Activated CD4-positive, alpha-beta T cell treated with anti-CD3 and anti-CD28 coated beads, Interleukin-2, amount 10 ng/mL, durations not matched to agents 7 days and 5 days (primary cell): ENCODE data around the gene C18orf63. TPM values are rescaled to one million over a fixed set of nuclear protein-coding genes. Genes with fewer than 3 reads are reported as not detected.

Experiments
- CTCF ChIA-PET: fragments of 350-600 bp; sonication (Branson Sonifier 250); formaldehyde crosslinking; loops from one replicate; lab custom pipeline; 2021; ENCODE audit warnings: antibody characterized with exemption; lab: Charles Lee
- POLR2A ChIA-PET: fragments of 350-600 bp; sonication (Branson Sonifier 250); formaldehyde crosslinking; loops from one replicate; lab custom pipeline; 2021; ENCODE audit warnings: antibody characterized with exemption; lab: Charles Lee
- DNase-seq: peaks from one replicate; pipeline ENCODE4 v3.0.0-alpha.2; 2020
- H3K27ac Mint-ChIP-seq: one replicate; pipeline ENCODE4 v1.8.0; 2021; ENCODE audit warnings: mild to moderate bottlenecking, moderate library complexity, mixed read lengths
- H3K27me3 Mint-ChIP-seq: one replicate; pipeline ENCODE4 v1.8.0; 2021; ENCODE audit warnings: mixed read lengths
- H3K36me3 Mint-ChIP-seq: one replicate; pipeline ENCODE4 v1.8.0; 2021; ENCODE audit warnings: low read depth, mixed read lengths
- H3K4me1 Mint-ChIP-seq: one replicate; pipeline ENCODE4 v1.8.0; 2021; ENCODE audit warnings: mixed read lengths
- H3K4me3 Mint-ChIP-seq: one replicate; pipeline ENCODE4 v1.8.0; 2021; ENCODE audit warnings: mild to moderate bottlenecking, moderate library complexity, mixed read lengths
- H3K9me3 Mint-ChIP-seq: one replicate; pipeline ENCODE4 v1.8.0; 2021; ENCODE audit warnings: mixed read lengths
- total RNA-seq, 2 experiments: library from RNA; stranded (reverse); gene quantifications; one replicate each; pipeline ENCODE4 v1.2.3, GENCODE V29; 2021

The C18orf63 gene
- total RNA-seq: not detected

GRCh38 chr18:74315464-74316256 is at the start of gene C18orf63:
C18orf63 (plus strand) TSS chr18:74315839; CDS start chr18:74317866, 2,027 bp downstream.
- H3K4me3 Mint-ChIP-seq: no peak within 1 kb of the TSS
- no peak within 1 kb of the TSS for H3K27ac Mint-ChIP-seq
- H3K27me3 Mint-ChIP-seq: peaks cover 13% of the 10 kb centered on the region
- no peaks in the 10 kb centered on the region for H3K36me3 Mint-ChIP-seq
- peaks cover under 1% of the 10 kb centered on the region for H3K4me1 Mint-ChIP-seq
- ChIA-PET CTCF (no interaction called here), POLR2A (no interaction called here)
- DNase-seq: no peak
- H3K9me3 Mint-ChIP-seq: no peaks in the 10 kb centered on the region

DNA sequence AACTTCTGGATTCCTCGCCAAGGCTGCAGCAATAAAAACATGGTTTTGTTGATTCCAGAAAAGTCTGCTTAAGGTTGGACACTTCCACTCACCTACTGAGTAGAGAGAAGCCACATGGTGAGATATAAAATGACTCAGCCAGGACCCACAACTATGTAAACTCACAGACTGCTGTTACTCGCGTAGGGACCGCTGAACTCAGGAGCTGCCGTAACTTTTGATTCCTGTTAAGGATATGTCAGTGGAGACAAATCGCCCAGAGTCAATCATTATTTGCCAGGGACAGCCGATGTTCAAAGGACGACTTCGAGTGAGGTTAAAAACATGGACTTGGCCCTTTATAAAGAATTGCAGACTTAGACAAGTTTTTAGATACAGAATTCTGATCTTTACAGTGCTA is 49.5 kb upstream of the C18orf63 start:
- Mint-ChIP-seq H3K27me3 (no peaks in the 10 kb centered on the region), H3K27ac (no peak overlapping the region), H3K36me3 (no peaks in the 10 kb centered on the region), H3K9me3 (no peaks in the 10 kb centered on the region), H3K4me1 (no peaks in the 10 kb centered on the region), H3K4me3 (no peak overlapping the region)
- no peak for DNase-seq
- POLR2A ChIA-PET: no interaction called here
- CTCF ChIA-PET: interaction anchor here (0.6 kb wide), 1 partner anchor 21 kb away, joined by 3 read pairs; no protein-coding TSS in a partner anchor

DNA sequence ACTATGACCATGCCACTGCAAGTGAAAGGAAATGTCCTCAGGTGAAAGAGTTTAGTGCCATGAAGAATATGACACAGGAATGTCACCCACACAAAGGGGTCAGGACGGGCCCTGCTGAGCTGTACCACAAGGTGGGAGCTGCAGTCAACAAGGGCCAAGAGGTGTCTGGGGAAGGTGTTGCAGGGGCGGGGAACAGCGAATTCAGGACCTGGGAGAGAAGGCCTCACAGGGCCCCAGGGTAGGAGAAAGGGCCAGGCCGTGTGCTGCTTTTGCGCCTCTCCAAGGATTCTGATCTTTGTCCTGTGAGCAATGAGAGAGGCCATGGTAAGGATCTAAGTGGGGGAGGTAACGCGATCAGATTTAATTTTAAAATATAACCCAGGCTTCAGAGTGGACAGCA is 47.5 kb upstream of the C18orf63 start:
- no peaks in the 10 kb centered on the region for H3K36me3 Mint-ChIP-seq
- ChIA-PET POLR2A (no interaction called here), CTCF (no interaction called here)
- H3K27ac Mint-ChIP-seq: no peak overlapping the region
- no peaks in the 10 kb centered on the region for H3K4me1 Mint-ChIP-seq
- H3K27me3 Mint-ChIP-seq: no peaks in the 10 kb centered on the region
- H3K4me3 Mint-ChIP-seq: no peak overlapping the region
- H3K9me3 Mint-ChIP-seq: no peaks in the 10 kb centered on the region
- DNase-seq: no peak

DNA sequence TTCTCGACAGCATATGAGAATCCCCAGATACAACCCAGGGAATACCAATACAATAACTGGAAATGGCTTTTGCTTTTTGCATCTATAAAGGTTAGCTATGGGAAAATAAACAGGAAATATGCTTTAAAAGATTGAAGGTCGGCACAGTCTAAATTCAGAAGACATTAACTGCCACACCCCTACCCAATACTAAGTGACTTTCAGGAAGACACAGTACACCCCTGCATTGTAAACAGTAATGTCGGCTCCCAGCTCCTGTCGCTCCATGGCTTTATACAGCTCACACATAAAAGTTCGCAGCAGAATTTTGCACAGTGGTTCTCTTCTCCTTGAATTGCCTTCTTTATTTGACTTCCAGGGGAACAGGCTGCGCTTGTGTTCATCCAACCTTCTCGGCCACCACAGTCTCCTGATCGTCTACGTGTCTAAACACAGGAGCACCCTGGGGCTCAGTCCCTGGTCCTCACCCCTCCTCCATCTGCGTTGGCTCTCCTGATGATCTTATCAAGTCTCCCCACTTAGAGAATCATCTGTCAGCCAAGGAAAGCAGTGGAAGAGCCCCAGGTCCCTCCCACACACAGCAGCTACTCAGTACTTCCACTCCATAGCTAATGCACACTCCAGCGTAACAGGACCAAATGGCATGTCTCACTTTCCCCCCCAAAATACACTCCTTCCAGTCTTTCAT is 46.6 kb upstream of the C18orf63 start:
- ChIA-PET CTCF (no interaction called here), POLR2A (no interaction called here)
- no peaks in the 10 kb centered on the region for H3K36me3 Mint-ChIP-seq
- H3K27ac Mint-ChIP-seq: no peak overlapping the region
- H3K4me3 Mint-ChIP-seq: no peak overlapping the region
- no peak for DNase-seq
- no peaks in the 10 kb centered on the region for H3K9me3 Mint-ChIP-seq
- H3K27me3 Mint-ChIP-seq: no peaks in the 10 kb centered on the region
- H3K4me1 Mint-ChIP-seq: no peaks in the 10 kb centered on the region

DNA sequence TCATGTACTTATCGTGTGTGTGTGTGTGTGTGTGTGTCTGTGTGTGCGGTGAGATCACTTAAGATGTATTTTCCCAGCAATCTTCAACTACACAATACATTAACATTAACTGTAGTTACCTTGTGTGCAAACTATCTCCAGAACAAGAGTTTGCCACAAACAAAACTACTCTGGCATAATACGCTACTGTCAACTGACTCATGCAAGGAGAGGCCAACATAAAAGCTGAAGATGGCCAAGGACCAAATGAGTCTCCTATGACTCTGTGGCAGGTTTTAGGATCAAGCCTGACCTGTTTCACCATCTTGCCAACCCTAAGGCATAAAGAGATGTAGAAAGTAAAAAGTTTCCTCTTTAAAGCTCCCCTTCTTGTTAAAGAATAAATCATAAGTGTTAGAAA is 44.0 kb upstream of the C18orf63 start:
- no peak overlapping the region for H3K27ac Mint-ChIP-seq
- ChIA-PET POLR2A (no interaction called here), CTCF (no interaction called here)
- H3K9me3 Mint-ChIP-seq: no peaks in the 10 kb centered on the region
- H3K36me3 Mint-ChIP-seq: peaks cover 2% of the 10 kb centered on the region
- DNase-seq: no peak
- no peak overlapping the region for H3K4me3 Mint-ChIP-seq
- no peaks in the 10 kb centered on the region for H3K4me1 Mint-ChIP-seq
- H3K27me3 Mint-ChIP-seq: no peaks in the 10 kb centered on the region

DNA sequence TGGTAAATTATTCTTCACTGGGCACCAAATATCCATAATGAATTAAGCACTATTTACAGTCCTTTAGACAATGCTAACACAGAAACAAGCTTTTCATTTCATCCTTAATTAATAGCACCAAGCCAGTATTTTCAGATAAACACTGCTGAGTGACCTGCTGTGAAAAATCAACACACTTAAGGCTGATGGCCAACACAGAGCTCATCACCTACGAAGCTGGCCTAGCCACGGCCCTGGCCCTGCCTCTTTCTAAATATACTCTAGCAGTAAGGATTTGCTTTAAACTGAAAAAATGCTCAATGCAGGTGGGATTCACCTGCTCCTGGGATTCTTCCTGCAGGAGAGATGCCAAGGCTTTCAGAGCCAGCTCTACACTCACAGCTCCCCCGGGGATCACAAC is 42.2 kb upstream of the C18orf63 start:
- Mint-ChIP-seq H3K9me3 (no peaks in the 10 kb centered on the region), H3K4me1 (no peaks in the 10 kb centered on the region), H3K27ac (no peak overlapping the region), H3K36me3 (peaks cover 2% of the 10 kb centered on the region), H3K4me3 (no peak overlapping the region), H3K27me3 (no peaks in the 10 kb centered on the region)
- DNase-seq: no peak
- POLR2A ChIA-PET: no interaction called here
- CTCF ChIA-PET: interaction anchor here (0.7 to 1.0 kb wide), 2 partner anchors 9 to 161 kb away, joined by 3 read pairs; no protein-coding TSS in a partner anchor

GRCh38 chr18:74274700-74275099 is 40.9 kb upstream of the C18orf63 start:
- ChIA-PET POLR2A (no interaction called here), CTCF (interaction anchor here (1.7 to 1.9 kb wide), 2 partner anchors 10 to 26 kb away, joined by 4 to 9 read pairs; no protein-coding TSS in a partner anchor)
- Mint-ChIP-seq H3K4me1 (no peaks in the 10 kb centered on the region), H3K36me3 (peaks cover 2% of the 10 kb centered on the region), H3K9me3 (no peaks in the 10 kb centered on the region), H3K27ac (no peak overlapping the region), H3K4me3 (no peak overlapping the region), H3K27me3 (no peaks in the 10 kb centered on the region)
- no peak for DNase-seq

DNA sequence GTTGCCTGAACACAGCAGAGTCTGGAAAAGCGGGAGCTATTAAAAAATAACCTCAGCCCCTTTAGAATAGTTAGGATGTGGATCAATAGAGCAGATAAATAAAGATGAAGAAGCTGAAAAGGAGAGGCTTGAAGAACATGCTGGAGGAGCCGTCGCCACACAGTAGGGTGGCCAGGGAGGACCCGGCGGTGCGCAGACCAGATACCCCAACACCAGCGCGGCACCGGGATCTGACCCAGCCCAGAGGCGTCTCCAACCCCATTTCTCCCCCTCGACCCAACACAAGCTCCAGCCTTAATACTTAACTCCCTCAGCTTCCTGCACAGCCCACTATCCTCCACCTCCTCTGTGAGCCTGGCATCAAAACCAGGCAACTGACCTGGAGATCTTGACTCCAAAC is 39.9 kb upstream of the C18orf63 start:
- POLR2A ChIA-PET: no interaction called here

DNA sequence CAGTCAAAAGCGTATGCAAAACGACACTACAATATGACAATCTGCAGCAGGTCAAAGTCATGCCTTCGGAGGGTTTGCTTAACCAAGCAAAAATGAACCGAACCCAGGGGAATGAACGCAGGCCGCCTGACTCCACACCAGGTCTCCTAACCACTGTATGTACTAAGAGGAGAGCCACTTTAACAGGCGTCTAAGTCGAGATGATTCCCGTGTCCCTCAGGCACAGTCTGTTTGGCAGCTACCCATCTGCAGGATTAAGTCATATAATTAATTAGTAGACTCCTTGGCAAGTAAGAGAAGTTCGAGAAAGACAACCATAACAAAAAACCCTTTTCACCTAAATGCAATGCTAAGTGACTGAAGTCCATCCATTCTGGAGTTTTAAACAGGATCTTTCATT is 39.0 kb upstream of the C18orf63 start:
- no peaks in the 10 kb centered on the region for H3K27me3 Mint-ChIP-seq
- no peak overlapping the region for H3K4me3 Mint-ChIP-seq
- H3K9me3 Mint-ChIP-seq: no peaks in the 10 kb centered on the region
- CTCF ChIA-PET: interaction anchor here (0.6 kb wide), 1 partner anchor 212 kb away, joined by 4 read pairs; no protein-coding TSS in a partner anchor
- no peak overlapping the region for H3K27ac Mint-ChIP-seq
- peaks cover 2% of the 10 kb centered on the region for H3K36me3 Mint-ChIP-seq
- H3K4me1 Mint-ChIP-seq: peaks cover 3% of the 10 kb centered on the region
- POLR2A ChIA-PET: no interaction called here
- no peak for DNase-seq

More for the DNA sequence above, 39.9 kb upstream of the C18orf63 start:
- H3K9me3 Mint-ChIP-seq: no peaks in the 10 kb centered on the region
- DNase-seq: no peak
- CTCF ChIA-PET: interaction anchor here (1.7 to 1.9 kb wide), 2 partner anchors 9 to 25 kb away, joined by 4 to 9 read pairs; no protein-coding TSS in a partner anchor
- H3K36me3 Mint-ChIP-seq: peaks cover 2% of the 10 kb centered on the region
- H3K4me1 Mint-ChIP-seq: no peaks in the 10 kb centered on the region
- H3K4me3 Mint-ChIP-seq: no peak overlapping the region
- H3K27me3 Mint-ChIP-seq: no peaks in the 10 kb centered on the region
- H3K27ac Mint-ChIP-seq: no peak overlapping the region

GRCh38 chr18:74277296-74277695 is 38.3 kb upstream of the C18orf63 start:
- Mint-ChIP-seq H3K27ac (no peak overlapping the region), H3K4me1 (peaks cover 10% of the 10 kb centered on the region), H3K36me3 (peaks cover 2% of the 10 kb centered on the region), H3K27me3 (no peaks in the 10 kb centered on the region), H3K4me3 (no peak overlapping the region), H3K9me3 (no peaks in the 10 kb centered on the region)
- ChIA-PET POLR2A (interaction anchor here (0.6 kb wide), 1 partner anchor 78 kb away, joined by 3 read pairs; no protein-coding TSS in a partner anchor), CTCF (interaction anchor here (0.6 kb wide), 1 partner anchor 211 kb away, joined by 4 read pairs; no protein-coding TSS in a partner anchor)
- no peak for DNase-seq

GRCh38 chr18:74278058-74278457 is 37.6 kb upstream of the C18orf63 start:
- no peaks in the 10 kb centered on the region for H3K9me3 Mint-ChIP-seq
- peaks cover 2% of the 10 kb centered on the region for H3K36me3 Mint-ChIP-seq
- no peak for DNase-seq
- CTCF ChIA-PET: no interaction called here
- no peak overlapping the region for H3K27ac Mint-ChIP-seq
- peaks cover 17% of the 10 kb centered on the region for H3K4me1 Mint-ChIP-seq
- POLR2A ChIA-PET: no interaction called here
- H3K27me3 Mint-ChIP-seq: no peaks in the 10 kb centered on the region
- H3K4me3 Mint-ChIP-seq: no peak overlapping the region

DNA sequence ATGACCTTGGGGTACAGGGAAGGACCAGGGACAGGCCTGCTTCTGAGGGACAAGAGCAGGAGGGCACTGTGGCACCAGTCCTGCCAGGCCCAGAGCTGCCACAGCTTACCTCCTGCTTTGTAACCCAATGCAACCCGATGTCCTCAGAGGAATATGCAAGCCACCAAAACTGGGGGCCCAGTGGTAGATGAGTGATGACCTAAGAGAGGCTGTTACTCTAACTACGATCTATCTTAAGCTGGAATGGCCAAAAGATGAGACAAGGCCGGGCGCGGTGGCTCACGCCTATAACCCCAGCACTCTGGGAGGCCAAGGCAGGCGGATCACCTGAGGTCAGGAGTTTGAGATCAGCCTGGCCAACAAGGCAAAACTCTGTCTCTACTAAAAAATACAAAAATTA is 36.7 kb upstream of the C18orf63 start:
- Mint-ChIP-seq H3K4me3 (no peak overlapping the region), H3K36me3 (peaks cover 2% of the 10 kb centered on the region), H3K27ac (no peak overlapping the region), H3K4me1 (peaks cover 20% of the 10 kb centered on the region), H3K27me3 (no peaks in the 10 kb centered on the region), H3K9me3 (no peaks in the 10 kb centered on the region)
- POLR2A ChIA-PET: no interaction called here
- no peak for DNase-seq
- CTCF ChIA-PET: no interaction called here
